IMR-90 (cell line): ENCODE measurements around the gene ACOXL. TPM values are rescaled to one million over a fixed set of nuclear protein-coding genes. Genes with fewer than 3 reads are reported as not detected.

Experiments
- ATAC-seq: fragments of 200-7000 bp; cut with Tn5 transposase; 2 replicates; pipeline ENCODE4 v1.9.1; 2020; ENCODE audit warnings: low read depth, mild to moderate bottlenecking, moderate library complexity
- BruUV-seq: library from RNA; stranded (reverse); fragments of 400-500 nt; replicated peaks from 2 replicates; lab custom pipeline; 2021; lab: Mats Ljungman, UMichigan
- CTCF ChIA-PET: fragments of 300-600 bp; formaldehyde crosslinking; extraction: SDS; loops from one replicate; lab custom pipeline; 2021; ENCODE audit warnings: antibody characterized with exemption; lab: Yijun Ruan, JAX
- POLR2A ChIA-PET: fragments of 300-600 bp; sonication (Branson Sonifier 250); formaldehyde crosslinking; loops from one replicate; lab custom pipeline; 2022; ENCODE audit warnings: antibody characterized with exemption; ENCODE audit not compliant: unreplicated experiment; lab: Charles Lee
- DNase-seq: peaks from one replicate; pipeline ENCODE4 v3.0.0; 2013
- H2AFZ ChIP-seq: replicated peaks from 2 replicates; pipeline ENCODE3; 2013; ENCODE audit warnings: low read length, mild to moderate bottlenecking; ENCODE audit not compliant: poor library complexity
- H2AK5ac ChIP-seq: 2 replicates; pipeline ENCODE4 v1.6.1; 2013; ENCODE audit warnings: low read depth, low read length, inconsistent platforms
- H2AK9ac ChIP-seq: replicated peaks from 2 replicates; pipeline ENCODE3; 2013; ENCODE audit warnings: mild to moderate bottlenecking, low read depth, low read length, moderate library complexity; ENCODE audit not compliant: poor library complexity
- H2BK120ac ChIP-seq: 2 replicates; pipeline ENCODE4 v1.6.1; 2013; ENCODE audit warnings: low read depth, low read length, inconsistent platforms
- H2BK15ac ChIP-seq: 3 replicates; pipeline ENCODE4 v1.6.1; 2013; ENCODE audit warnings: low read depth, low read length, inconsistent platforms
- H2BK20ac ChIP-seq: 2 replicates; pipeline ENCODE4 v1.6.1; 2013; ENCODE audit warnings: low read depth, mild to moderate bottlenecking, inconsistent platforms, low read length, moderate library complexity
- H2BK5ac ChIP-seq: 2 replicates; pipeline ENCODE4 v1.6.1; 2013; ENCODE audit warnings: mild to moderate bottlenecking, low read depth, low read length, inconsistent platforms; ENCODE audit not compliant: poor library complexity, severe bottlenecking
- H3K14ac ChIP-seq: replicated peaks from 2 replicates; pipeline ENCODE4 v1.6.1; 2013; ENCODE audit warnings: low read depth, low read length, inconsistent platforms
- H3K18ac ChIP-seq: 2 replicates; pipeline ENCODE4 v1.6.1; 2013; ENCODE audit warnings: low read depth, low read length, control low read depth
- H3K23ac ChIP-seq: 2 replicates; pipeline ENCODE4 v1.6.1; 2013; ENCODE audit warnings: low read depth, low read length, inconsistent platforms
- H3K27ac ChIP-seq: 2 replicates; pipeline ENCODE4 v1.5.1; 2013; ENCODE audit warnings: mild to moderate bottlenecking, control low read depth, low read length; ENCODE audit not compliant: insufficient read depth
- H3K27me3 ChIP-seq: 2 replicates; pipeline ENCODE4 v1.6.1; 2013; ENCODE audit warnings: low read length; ENCODE audit not compliant: control insufficient read depth, insufficient read depth
- H3K36me3 ChIP-seq: 2 replicates; pipeline ENCODE4 v1.6.1; 2013; ENCODE audit warnings: low read length, mixed read lengths; ENCODE audit not compliant: control insufficient read depth, insufficient read depth
- H3K4ac ChIP-seq: 2 replicates; pipeline ENCODE4 v1.6.1; 2013; ENCODE audit warnings: low read depth, low read length, inconsistent platforms
- H3K4me1 ChIP-seq: 2 replicates; pipeline ENCODE4 v1.6.1; 2013; ENCODE audit warnings: low read length, mixed read lengths; ENCODE audit not compliant: control insufficient read depth, insufficient read depth
- H3K4me2 ChIP-seq: 2 replicates; pipeline ENCODE4 v1.6.1; 2013; ENCODE audit warnings: low read depth, mild to moderate bottlenecking, control low read depth, low read length, moderate library complexity
- H3K4me3 ChIP-seq: 2 replicates; pipeline ENCODE4 v1.5.1; 2013; ENCODE audit warnings: low read depth, mild to moderate bottlenecking, control low read depth, low read length, moderate library complexity; ENCODE audit not compliant: insufficient read depth
- H3K56ac ChIP-seq: 2 replicates; pipeline ENCODE4 v1.6.1; 2013; ENCODE audit warnings: low read length, inconsistent platforms; ENCODE audit not compliant: insufficient read depth; ENCODE audit errors: extremely low read depth
- H3K79me1 ChIP-seq, 2 experiments: 2 replicates each; pipeline ENCODE4 v1.6.1; 2013; ENCODE audit warnings: low read length in 2 of 2, inconsistent platforms in 1 of 2, low read depth in 1 of 2
- H3K9ac ChIP-seq: 2 replicates; pipeline ENCODE4 v1.6.1; 2013; ENCODE audit warnings: low read depth, low read length, control low read depth
- H3K9me1 ChIP-seq: 2 replicates; pipeline ENCODE4 v1.6.1; 2013; ENCODE audit warnings: low read length, inconsistent platforms; ENCODE audit not compliant: insufficient read depth
- H3K9me3 ChIP-seq: 2 replicates; pipeline ENCODE4 v1.6.1; 2013; ENCODE audit warnings: low read length; ENCODE audit not compliant: control insufficient read depth, insufficient read depth
- H4K20me1 ChIP-seq: 2 replicates; pipeline ENCODE4 v1.6.1; 2013; ENCODE audit warnings: low read length, inconsistent platforms; ENCODE audit not compliant: insufficient read depth
- H4K5ac ChIP-seq: 2 replicates; pipeline ENCODE4 v1.6.1; 2013; ENCODE audit warnings: mild to moderate bottlenecking, low read depth, low read length, control low read depth
- H4K8ac ChIP-seq, 2 experiments: 2 replicates each; pipeline ENCODE4 v1.6.1; 2013; ENCODE audit warnings: low read depth in 2 of 2, low read length in 2 of 2, control low read depth in 1 of 2, inconsistent platforms in 1 of 2
- H4K91ac ChIP-seq: 2 replicates; pipeline ENCODE4 v1.6.1; 2013; ENCODE audit warnings: low read depth, low read length, inconsistent platforms; ENCODE audit not compliant: insufficient read depth
- BHLHE40 ChIP-seq: fragments of 150-350 bp; IDR thresholded peaks from 2 replicates; pipeline ENCODE4 v1.6.1; 2016; ENCODE audit warnings: mild to moderate bottlenecking, low read depth, low read length
- CEBPB ChIP-seq: IDR thresholded peaks from 2 replicates; pipeline ENCODE4 v1.6.1; 2012; ENCODE audit warnings: low read depth, low read length, improper control_type of control experiment
- CHD1 ChIP-seq: IDR thresholded peaks from 2 replicates; pipeline ENCODE4 v1.6.1; 2012; ENCODE audit warnings: low read depth, low read length, improper control_type of control experiment
- CTCF ChIP-seq: conservative IDR thresholded peaks from 2 replicates; pipeline ENCODE4 v1.5.1; 2012; ENCODE audit warnings: mild to moderate bottlenecking, low read depth, low read length, improper control_type of control experiment
- ELK1 ChIP-seq: fragments of 150-350 bp; IDR thresholded peaks from 2 replicates; pipeline ENCODE4 v1.6.1; 2016; ENCODE audit warnings: low read depth, mild to moderate bottlenecking, low read length, moderate library complexity, borderline replicate concordance
- FOS ChIP-seq: fragments of 150-350 bp; IDR thresholded peaks from 2 replicates; pipeline ENCODE4 v1.6.1; 2016; ENCODE audit warnings: low read depth, low read length
- MAFK ChIP-seq: IDR thresholded peaks from 2 replicates; pipeline ENCODE4 v1.6.1; 2012; ENCODE audit warnings: low read depth, low read length, improper control_type of control experiment
- MAZ ChIP-seq: IDR thresholded peaks from 2 replicates; pipeline ENCODE4 v1.6.1; 2012; ENCODE audit warnings: low read depth, mild to moderate bottlenecking, low read length, improper control_type of control experiment, moderate library complexity, borderline replicate concordance
- MXI1 ChIP-seq: IDR thresholded peaks from 2 replicates; pipeline ENCODE4 v1.6.1; 2012; ENCODE audit warnings: low read depth, mild to moderate bottlenecking, low read length, moderate library complexity, borderline replicate concordance
- NFE2L2 ChIP-seq: fragments of 150-350 bp; IDR thresholded peaks from 2 replicates; pipeline ENCODE4 v1.6.1; 2016; ENCODE audit warnings: low read depth, mild to moderate bottlenecking, low read length
- POLR2A ChIP-seq: IDR thresholded peaks from 2 replicates; pipeline ENCODE4 v1.6.1; 2012; ENCODE audit warnings: mild to moderate bottlenecking, low read depth, low read length
- RAD21 ChIP-seq: IDR thresholded peaks from 2 replicates; pipeline ENCODE4 v1.6.1; 2012; ENCODE audit warnings: low read length, improper control_type of control experiment
- RCOR1 ChIP-seq: IDR thresholded peaks from 2 replicates; pipeline ENCODE4 v1.6.1; 2012; ENCODE audit warnings: mild to moderate bottlenecking, low read length, improper control_type of control experiment; ENCODE audit not compliant: insufficient replicate concordance
- RFX5 ChIP-seq: IDR thresholded peaks from 2 replicates; pipeline ENCODE4 v1.8.0; 2012; ENCODE audit warnings: low read depth, mild to moderate bottlenecking, low read length, moderate library complexity
- SMC3 ChIP-seq: fragments of 150-350 bp; IDR thresholded peaks from 2 replicates; pipeline ENCODE4 v1.6.1; 2016; ENCODE audit warnings: low read depth, mild to moderate bottlenecking, antibody characterized with exemption, low read length, moderate library complexity
- USF2 ChIP-seq: fragments of 150-350 bp; IDR thresholded peaks from 2 replicates; pipeline ENCODE4 v1.6.1; 2017; ENCODE audit warnings: mild to moderate bottlenecking, antibody characterized with exemption, low read length, low read depth
- WGBS, 2 experiments: methylation state at CpG; one replicate each; pipeline versions ENCODE4 v1.1.5 to v1.1.7; 2013; ENCODE audit warnings: missing lambda C conversion rate in 2 of 2; ENCODE audit not compliant: insufficient read length in 1 of 2; ENCODE audit errors: extremely low coverage in 2 of 2; 5-methylcytosine and 5-hydroxymethylcytosine counted together
- dilution Hi-C: fragments of 300-500 bp; cut with HindIII; formaldehyde crosslinking; loops from one replicate; pipeline ENCODE4 v1.14.3; 2018; ENCODE audit warnings: low sequenced_read_pairs; ENCODE audit not compliant: unreplicated experiment
- in situ Hi-C: fragments of 300-500 bp; cut with MboI; formaldehyde crosslinking; loops from 3 replicates; pipeline ENCODE4 v1.14.3; 2019; ENCODE audit warnings: low sequenced_read_pairs, inconsistent platforms, mixed read lengths
- intact Hi-C: fragments of 100-400 bp; cut with micrococcal nuclease; formaldehyde crosslinking; loops from 2 replicates; pipeline ENCODE4 v1.10.0; 2022
- polyA plus RNA-seq, 3 experiments: library from polyadenylated mRNA; depleted of rRNA; stranded (reverse); fragments of >200 nt; gene quantifications; 2 replicates each; pipeline ENCODE4 v1.2.3, GENCODE V29; 2012; ENCODE audit warnings: low replicate concordance in 1 of 3
- total RNA-seq: library from RNA; depleted of rRNA; stranded (reverse); fragments of >200 nt; gene quantifications from 2 replicates; pipeline ENCODE4 v1.2.3, GENCODE V29; 2012

The ACOXL gene
- total and polyA plus RNA-seq, 2 of the 4 experiments (the other 2 are of a cell fraction), result not detected

- H2AFZ ChIP-seq, result no peak overlapping the region
- no peak overlapping the region for H3K14ac ChIP-seq
- no TSS peak for BruUV-seq
- no peak overlapping the region for H3K56ac ChIP-seq
- H2BK15ac ChIP-seq, result no peak overlapping the region
- ChIA-PET POLR2A (no interaction called here), CTCF (no interaction called here)
- H3K23ac ChIP-seq, result no peak overlapping the region
- H3K9me3 ChIP-seq, result peaks cover 2% of the 10 kb centered on the region; the same call in 1 of the 2 replicates
- no peak overlapping the region for H3K27ac ChIP-seq
- ATAC-seq (no peak), DNase-seq (no peak)
- H2AK5ac ChIP-seq, result no peak overlapping the region
- in situ Hi-C loops (loop anchor here (25.0 kb wide), 1 partner anchor 907 kb away; no protein-coding TSS in a partner anchor), dilution Hi-C loops (no loop called here), intact Hi-C loops (no loop called here)
- no peaks in the 10 kb centered on the region for H4K20me1 ChIP-seq
- no peaks in the 10 kb centered on the region for H3K36me3 ChIP-seq
- WGBS, 2 experiments, result 100% methylated on average over 4 of the region's 10 CpGs; no CpG with 5 or more reads in 1 of the 2 experiments
- no peak overlapping the region for H3K18ac ChIP-seq
- no peak overlapping the region for H2BK120ac ChIP-seq
- no peak overlapping the region for H4K8ac ChIP-seq
- no peak overlapping the region for H3K4ac ChIP-seq
- peaks cover 46% of the 10 kb centered on the region for H3K27me3 ChIP-seq
- H2BK20ac ChIP-seq, result no peak overlapping the region
- H3K79me1 ChIP-seq, result no peaks in the 10 kb centered on the region
- no peak overlapping the region for H4K5ac ChIP-seq
- H2AK9ac ChIP-seq, result no peak overlapping the region
- no peak overlapping the region for H2BK5ac ChIP-seq
- no peak overlapping the region for H3K9ac ChIP-seq
- H3K4me3 ChIP-seq, result no peak overlapping the region
- H4K91ac ChIP-seq, result no peak overlapping the region
- H3K4me2 ChIP-seq, result no peak overlapping the region
- no peaks in the 10 kb centered on the region for H3K9me1 ChIP-seq
- TF ChIP-seq RCOR1, result no peak
- no peak for TF ChIP-seq RFX5
- no peak for TF ChIP-seq MAZ
- TF ChIP-seq CTCF, result no peak
- TF ChIP-seq MAFK, result no peak
- TF ChIP-seq FOS, result no peak
- TF ChIP-seq MXI1, result no peak
- no peak for TF ChIP-seq CHD1
- TF ChIP-seq CEBPB, result no peak
- no peak for TF ChIP-seq BHLHE40
- TF ChIP-seq RAD21, result no peak
- no peak for TF ChIP-seq SMC3
- TF ChIP-seq USF2, result no peak
- TF ChIP-seq POLR2A, result no peak
- TF ChIP-seq NFE2L2, result no peak
- no peak for TF ChIP-seq ELK1
- H3K4me1 ChIP-seq, result no peaks in the 10 kb centered on the region
Measured at GRCh38 chr2:110804915-110805314, 72.5 kb downstream of the ACOXL start.
